GM21786 (cell line): ENCODE measurements around the gene TNFRSF21.
"Not testable (repeated sequence)": the region's sequence is repeated elsewhere in the genome, so short reads cannot be mapped to it uniquely, and the experiment has no call there.

ENCODE experiments used
- ATAC-seq: cut with Tn5 transposase; IDR thresholded peaks from one replicate; pipeline ENCODE4 v1.9.1; 2021; ENCODE audit not compliant: unreplicated experiment

TNFRSF21 gene

DNA sequence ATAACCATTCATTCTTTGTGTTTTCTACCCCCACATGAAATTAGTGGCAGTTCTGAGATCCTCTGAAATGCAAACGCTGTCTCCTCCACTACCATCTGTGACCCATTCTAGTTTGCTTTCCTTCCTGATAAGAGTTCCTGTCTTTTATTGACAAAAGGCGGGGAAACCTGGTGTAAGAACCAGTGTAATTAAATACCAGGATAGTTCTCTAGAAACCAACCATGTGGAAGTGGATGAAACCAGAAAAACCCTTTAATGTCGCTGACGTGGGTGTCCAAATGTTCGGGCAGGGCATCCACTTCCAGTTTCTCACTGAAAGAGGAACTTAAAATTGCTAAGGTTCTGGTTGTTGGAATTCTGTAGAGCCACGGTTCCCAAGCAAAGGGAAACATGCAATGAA is 79.1 kb downstream of the TNFRSF21 start:
- ATAC-seq: no peak

DNA sequence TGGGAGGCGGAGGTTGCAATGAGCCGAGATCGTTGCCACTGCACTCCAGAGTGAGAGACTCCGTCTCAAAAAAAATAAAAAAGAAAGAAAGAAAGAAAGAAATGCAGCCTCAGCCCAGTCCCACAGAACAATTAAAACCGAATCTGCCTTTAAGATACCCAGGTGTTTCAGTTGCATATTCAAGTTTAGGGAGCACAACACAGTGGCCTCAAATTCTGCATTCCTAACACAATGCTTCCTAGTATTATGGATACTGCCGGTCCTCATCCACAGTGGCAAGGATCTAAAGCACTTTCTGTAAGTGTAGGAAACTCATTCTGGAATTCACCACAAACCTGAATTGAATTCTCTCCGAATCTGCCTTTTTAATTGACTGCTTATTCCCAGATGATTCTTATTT is 80.5 kb downstream of the TNFRSF21 start:
- no peak for ATAC-seq

DNA sequence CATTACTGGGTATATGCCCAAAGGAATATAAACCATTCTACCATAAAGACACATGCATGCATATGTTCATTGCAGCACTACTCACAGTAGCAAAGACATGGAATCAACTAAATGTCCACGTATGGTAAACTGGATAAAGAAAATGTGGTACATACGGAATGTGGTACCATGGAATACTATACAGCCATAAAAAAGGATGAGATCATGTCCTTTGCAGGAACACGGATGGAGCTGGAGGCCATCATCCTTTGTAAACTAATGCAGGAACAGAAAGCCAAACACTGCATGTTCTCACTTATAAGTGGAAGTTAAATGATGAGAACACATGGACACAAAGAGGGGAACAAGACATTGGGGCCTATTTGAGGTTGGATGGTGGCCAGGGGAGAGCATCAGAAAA is 81.6 kb downstream of the TNFRSF21 start:
- ATAC-seq: not testable (repeated sequence)

DNA sequence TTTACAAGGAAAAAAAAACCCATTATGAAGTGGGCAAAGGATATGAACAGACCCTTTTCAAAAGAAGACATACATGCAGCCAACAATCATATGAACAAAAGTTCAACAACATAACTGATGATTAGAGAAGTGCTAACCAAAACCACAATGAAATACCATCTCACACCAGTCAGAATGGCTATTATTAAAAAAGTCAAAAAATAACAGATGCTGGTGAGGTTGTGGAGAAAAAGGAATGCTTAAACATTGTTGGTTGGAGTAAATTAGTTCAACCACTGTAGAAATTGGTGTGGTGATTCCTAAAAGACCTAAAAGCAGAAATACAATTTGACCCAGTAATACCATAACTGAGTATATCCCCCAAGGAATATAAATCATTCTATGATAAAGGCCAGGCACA is 86.5 kb downstream of the TNFRSF21 start:
- not testable (repeated sequence) for ATAC-seq

DNA sequence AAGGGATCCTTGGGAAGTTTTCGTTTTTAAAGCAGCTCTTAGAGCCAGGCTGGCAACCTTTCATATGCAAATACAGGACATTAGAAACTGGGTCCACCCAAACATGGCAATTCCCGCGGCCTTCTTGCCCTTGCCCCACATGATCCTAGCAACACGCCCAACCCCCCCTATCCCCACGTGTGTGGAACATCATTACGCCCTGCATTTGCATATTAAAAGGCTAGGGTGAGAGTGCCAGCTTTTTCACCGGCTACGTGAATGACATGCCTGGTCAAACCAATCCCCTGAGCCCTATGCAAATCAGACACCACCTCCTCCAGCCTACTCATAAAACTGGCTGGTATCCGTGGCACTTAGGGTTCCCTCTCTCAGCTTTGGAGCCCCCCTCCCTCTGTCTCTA is 88.1 kb downstream of the TNFRSF21 start:
- no peak for ATAC-seq

DNA sequence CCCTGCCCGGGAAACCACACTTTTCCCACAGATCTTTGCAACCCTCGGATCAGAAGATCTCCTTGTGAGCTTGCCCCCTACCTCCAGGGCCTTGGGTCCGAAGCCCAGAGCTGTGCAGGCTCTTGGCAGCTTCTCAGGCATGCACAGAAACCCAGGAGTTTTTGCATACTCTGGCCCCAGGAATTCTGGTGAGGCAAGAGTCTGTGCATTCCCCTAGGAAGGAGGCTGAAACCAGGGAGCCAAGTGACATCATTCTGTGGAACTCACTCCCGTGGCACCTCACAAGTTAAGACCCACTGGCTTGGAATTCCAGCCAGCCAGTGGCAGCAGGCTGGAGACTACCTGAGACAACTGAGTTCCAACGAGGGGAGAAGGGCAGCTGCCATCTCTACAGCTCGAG is 100.1 kb downstream of the TNFRSF21 start:
- no peak for ATAC-seq

DNA sequence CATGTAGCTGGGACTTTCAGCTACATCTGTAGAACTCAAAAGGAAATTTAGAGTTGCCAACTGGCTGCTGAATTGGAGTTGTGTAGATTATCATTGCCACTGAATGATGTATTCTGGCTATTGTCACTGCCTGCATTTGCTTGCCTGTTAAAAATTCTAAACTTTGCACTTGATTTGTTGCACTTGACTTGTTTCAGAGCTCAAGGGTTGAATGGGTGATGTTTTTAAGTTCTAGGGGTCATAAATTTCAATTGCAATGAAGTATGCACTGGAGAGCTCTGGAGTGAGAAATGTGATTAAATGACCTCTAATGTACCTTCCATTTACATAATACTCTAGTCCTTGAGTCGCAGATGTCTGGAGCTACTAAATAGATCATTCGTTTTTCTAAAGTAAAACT is 102.4 kb downstream of the TNFRSF21 start:
- no peak for ATAC-seq

DNA sequence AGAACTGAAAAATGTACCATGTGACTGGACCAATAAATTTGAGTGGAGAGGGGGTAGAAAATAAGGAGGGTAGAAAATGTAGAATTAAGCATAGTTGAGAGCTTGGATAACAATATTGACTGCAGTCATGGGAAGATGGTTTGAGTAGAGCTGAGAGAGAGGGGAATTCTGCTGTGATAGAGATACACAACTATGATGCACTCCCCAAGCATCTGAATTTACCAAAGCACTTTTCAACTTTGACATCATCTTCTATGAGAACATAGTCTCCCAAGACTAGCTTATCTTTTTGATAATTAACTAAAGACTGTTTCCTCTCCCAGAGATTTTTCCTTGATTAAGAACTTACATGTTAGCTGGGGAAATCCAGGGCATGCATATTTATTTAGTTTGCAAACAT is 103.1 kb downstream of the TNFRSF21 start:
- no peak for ATAC-seq

DNA sequence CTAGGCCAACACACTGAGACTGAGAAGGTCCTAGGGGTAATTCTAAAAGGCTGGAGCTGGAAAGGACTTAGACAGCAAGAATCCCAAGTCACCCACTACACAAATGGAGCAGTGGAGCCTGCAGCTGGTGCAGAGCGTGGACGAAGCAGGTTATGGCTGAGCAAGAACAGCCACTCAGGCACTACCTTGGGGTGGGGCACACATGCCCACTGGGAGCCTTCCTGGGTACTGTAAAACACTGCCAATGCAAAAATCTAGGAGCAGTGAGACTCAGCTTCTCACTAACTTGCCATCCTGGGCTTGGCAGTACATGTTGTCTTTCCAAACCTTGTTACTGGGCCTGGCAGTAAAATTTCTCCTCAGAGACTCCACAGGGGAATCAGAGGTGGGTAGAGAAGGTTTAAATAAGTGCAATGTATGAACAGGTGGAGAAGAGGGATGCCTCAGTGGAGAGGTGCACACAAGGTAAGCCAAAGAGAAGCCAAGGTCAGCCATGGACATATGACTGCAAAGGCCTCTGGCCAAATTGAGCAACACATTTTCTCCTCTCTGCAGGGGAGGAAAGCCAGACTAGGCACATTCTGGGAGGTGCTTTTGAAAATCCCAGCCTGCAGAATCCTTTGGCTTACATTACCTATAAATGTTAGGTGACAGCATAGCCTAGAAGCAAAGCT is 105.6 kb downstream of the TNFRSF21 start:
- no peak for ATAC-seq

DNA sequence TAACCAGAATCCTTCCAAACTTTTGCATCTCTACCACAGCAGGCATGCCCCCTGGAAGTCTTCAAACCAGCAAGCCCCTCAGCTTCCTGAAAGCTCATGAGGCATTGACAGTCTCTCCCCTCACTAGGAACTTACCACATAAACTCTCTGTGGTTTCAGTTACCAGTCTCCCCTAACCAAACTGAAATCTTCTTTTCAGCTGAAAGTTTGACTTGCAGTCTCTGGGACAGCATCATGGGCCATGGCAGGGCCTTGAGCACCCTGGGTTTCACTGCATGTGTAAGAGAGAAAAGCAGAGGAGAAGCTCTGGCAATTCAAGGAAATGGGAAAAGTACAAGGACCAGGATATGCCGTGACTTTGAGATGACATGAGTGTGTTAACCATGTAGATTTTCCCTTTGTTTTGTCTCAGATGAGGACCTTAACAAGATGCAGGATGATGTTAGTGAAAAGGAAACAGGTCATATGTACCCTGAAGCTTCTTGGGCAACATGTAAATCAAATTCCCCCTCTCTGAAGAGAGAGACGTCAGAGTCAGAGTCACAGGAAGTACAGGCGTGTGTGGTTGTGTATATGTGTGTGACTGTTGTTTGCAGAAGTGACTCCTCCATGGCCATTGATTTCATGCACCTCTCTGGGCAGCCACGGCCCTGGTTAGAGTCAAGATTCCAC is 106.3 kb downstream of the TNFRSF21 start:
- ATAC-seq: peak; percentile 90

DNA sequence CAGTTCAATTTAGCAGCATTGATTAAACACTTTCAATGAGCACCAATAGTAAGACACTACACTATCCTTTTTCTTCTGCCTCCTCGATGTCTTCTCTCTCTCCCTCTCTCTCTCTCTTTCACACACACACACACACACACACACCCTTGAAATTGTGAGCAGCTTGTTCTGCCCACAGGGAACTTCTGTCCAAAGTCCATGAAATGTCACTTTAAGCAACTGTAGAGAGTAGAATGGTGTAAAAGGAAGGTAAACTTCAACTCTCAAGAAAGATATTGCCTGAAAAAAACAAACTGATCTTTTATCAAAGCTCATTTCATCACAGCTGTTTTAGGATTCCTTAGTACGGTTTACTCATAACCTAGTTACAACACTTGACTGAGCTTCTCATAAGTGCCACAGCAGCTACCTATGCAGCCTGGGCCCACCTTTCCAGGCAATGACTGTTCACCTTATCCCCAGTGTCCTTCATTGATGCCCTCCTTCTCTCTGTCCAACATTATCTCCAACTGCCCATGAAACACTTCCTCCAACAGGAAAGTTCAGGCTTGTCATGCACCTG is 107.0 kb downstream of the TNFRSF21 start:
- peak; percentile 1 for ATAC-seq

DNA sequence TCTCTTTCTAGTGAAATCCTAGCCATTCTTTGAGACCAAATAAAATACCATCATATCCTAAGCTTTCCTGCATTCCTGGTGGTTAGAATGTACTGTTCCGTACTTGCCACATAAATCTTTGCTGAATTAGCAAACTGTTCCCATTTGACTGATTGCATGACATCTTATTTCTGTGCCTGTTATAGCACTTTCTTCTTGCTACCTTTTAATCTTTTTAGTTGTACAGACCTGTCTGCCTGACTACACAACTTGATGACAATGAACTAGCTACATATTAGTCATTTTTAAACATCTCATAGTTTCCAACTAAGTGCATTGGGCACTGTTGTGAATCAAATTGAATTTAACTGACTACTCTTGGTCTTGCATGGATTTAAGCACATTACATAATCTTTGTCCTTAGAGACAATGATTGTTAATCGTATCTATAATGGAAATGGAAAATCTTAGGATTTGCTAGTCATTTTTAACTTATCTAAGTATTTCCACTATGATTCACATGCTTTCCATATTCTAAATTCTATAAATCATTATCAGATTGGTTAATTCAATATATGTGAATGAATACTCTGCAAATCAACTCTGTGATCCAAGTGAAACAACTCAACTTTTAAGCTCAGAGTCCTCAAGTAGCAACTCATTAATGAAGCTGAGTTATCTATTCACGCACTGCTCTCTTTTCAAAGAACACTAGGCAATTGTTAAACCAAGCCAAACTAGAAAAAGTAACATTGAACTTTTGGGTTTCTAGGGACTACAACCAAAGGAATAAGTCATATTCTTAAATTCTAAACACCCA is 109.0 kb downstream of the TNFRSF21 start:
- ATAC-seq: no peak

DNA sequence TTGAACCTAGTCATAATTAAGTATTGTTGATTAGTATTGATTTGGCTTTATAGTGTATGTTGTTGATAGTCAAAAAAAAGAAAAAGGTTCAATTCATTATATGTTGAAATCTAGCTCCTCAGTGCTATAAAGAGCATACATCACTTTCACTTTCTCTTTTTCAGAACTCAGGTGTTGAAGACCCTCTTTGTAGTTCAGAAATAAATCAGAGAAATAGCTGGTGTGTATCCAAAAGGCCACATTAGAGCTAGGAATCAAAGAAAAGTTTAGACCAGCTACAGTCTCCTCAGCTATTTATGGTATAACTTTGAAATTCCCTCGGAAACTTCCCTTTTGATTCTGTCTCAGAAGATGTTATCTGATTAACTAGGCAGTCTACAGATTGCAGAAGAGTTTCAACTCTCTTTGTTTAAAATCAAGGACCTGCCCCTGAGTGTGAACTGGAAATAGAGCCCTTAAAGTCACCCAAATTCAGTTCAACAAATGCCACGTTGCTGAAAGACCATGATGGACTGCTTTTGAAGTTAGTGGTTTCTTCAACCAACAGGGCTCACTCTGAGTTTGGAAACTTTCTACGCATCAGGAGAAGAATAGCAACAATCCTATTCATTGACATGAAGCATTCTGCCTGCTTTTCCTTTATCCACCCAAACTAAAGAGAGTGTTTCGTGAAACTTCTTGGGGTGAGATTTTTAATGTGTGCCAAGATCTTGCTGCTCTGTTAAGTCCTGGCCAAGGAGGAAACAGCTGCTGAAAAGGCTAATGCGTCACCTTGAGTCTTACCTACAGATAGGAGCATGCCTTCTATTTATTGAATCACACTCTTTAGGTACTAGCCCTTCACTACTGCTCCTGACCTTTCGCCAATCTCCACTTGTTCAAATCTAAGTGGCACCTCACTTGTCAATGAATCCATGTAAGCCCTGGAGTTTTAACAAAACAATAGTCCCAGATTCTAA is 111.7 kb downstream of the TNFRSF21 start:
- no peak for ATAC-seq

DNA sequence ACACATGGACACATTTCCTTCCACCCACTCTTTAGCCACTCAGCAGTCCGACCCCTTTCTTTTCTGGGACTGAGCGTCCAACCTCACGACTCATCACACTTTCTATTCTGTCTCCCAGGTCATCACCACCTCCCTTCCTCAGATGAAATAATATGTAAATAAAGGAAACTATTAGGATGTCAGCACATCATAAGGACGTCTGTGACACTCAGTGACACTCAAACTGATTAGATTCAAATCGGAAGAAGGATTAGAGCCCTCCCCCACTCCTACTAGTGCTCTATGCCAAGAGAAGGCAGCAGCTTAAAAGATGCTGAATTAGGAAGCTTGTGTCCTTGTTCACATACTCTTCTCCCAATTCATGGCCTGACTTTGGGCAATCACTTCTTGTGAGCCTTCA is 113.6 kb downstream of the TNFRSF21 start:
- no peak for ATAC-seq

DNA sequence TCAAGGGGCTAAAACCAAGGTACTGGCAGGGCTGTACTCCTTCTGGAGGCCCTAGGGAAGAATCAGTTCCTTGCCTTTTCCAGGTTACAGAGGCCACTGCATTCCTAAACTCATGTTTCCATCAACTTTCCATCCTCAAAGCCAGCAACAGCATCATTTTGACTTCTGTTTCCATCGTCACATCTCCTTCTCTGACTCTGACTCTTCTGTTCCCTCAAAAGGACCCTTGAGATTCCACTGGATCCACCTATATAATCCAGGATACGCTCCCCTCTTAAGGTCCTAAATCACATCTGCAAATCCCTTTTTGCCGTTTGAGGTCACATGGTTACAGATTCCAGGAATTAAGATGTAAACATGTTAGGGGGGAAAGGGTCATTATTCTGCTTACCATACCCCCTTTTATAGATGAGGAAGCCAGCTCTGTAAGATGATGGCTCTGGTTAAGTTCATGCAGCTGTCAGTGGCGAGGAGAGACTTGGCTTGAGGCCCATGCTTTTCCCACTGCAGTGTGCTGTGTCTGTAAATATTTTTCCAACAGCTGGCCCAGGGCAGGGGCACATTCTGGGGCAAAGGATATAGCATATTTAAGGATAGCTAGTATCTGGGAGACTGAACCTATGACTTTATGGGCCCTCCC is 114.6 kb downstream of the TNFRSF21 start:
- ATAC-seq: no peak

DNA sequence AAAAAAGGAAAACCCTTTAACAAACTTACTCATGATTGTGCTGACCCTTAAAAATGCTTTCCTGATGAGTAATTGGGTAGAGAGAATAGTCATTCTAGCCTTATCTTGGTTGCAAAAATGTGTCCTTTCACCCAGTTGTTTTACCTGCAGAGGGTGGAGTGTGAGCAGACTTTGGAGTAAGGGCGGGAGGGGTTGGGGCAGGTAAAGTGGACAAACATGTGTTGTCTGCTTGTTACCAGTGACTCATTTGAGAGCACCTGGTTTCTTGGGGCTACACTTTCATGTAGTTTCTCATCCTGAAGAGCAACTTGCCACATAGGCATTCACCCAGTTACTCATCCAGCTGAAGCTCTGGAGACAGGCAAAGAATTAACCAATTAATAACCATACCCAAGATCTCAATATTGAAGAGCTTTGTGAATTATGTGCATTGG is 121.1 kb downstream of the TNFRSF21 start:
- no peak for ATAC-seq

DNA sequence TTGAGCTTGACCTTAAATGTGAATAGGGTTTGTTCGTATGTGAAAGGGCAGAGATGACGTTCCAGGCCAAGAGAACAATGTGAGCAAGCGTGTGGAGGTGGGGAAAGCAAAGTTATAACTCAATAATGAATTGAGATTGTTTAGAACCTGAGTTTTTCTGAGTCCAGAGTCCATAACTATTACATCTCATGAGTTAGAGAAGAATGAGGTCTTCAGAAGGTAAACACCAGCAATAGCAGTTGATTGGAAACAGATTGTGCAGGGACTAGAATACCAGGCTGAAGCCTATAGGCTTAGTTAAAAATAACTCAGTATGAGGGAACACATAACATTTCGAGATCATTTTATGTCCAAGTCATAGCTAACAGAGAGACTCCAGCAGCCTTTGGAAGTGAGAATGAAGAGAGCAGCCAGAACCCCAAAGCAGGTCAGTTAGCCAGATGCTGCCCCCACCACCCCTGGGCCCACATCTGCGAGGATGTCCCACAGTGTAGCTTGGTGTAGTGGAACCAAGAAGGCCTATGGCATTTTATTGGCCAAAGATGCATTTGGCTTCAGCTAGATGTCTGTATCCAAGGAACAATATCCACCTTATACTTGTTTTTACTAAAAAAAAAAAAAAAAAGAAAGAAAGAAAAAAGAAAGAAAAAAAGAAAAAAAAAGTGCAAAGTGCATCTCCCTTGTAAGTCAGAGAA is 121.7 kb downstream of the TNFRSF21 start:
- ATAC-seq: no peak

DNA sequence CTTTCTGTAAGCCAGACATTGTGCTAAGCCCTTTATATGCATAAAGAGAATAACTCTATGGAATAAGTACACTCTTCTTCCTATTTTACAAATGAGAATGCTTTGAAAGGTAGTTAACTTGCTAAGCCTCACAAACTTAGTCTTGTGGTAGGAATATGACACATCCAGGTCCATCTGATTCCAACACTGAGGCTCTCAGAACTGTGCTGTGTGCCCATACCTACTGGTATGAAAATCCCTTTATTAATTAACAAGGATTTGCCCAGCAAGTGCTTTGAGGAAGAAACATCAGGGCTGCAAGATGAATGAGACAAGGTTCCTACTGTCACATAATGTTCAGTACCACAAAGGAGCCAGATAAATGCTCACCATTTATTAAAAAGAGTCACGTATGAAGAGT is 122.6 kb downstream of the TNFRSF21 start:
- no peak for ATAC-seq

DNA sequence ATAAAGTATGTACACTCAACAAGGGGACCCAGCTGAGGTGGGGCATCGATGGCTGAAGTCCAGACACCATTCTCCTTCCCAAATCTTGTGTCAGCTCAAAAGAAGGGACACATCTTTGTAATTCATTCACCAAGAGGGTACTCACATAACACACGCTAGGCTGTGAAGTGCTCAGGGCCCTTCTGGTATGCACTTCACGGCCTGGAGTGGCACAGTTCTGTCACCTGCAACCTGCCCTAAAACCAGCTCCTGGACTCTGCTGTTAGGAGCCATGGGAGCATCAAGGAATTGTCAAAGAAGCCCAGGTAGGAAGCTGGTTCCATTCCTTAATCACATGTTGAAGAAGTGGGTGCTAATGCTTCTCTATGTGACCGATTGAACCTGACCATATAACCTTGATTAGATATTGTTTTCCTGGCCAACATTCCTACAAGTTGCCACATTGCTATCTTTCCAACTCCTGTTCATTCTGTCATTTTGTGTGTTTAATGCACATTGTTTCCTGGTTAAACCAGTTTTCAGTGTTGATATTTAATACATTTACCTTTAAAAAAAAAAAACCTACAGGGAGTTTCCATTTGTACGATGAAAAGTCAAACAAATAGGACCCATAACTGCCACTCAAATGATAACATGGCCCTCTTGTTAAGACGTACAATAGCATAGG is 127.3 kb downstream of the TNFRSF21 start:
- ATAC-seq: no peak
